Activated CD8-positive, alpha-beta T cell treated with anti-CD3 and anti-CD28 coated beads, Interleukin-2, amount 10 ng/mL, durations not matched to agents 7 days and 5 days (primary cell): ENCODE results near the gene PRKCSH. TPM values are rescaled to one million over a fixed set of nuclear protein-coding genes. Genes with fewer than 3 reads are reported as not detected.
A peak's percentile ranks its signal among the peaks of the same experiment; 100 is the strongest.

Source experiments
- ATAC-seq: fragments of 150-1000 bp; cut with Tn5 transposase; one replicate; pipeline ENCODE4 v1.10.0; 2021; ENCODE audit warnings: moderate library complexity
- CTCF ChIA-PET: fragments of 350-600 bp; sonication (Branson Sonifier 250); formaldehyde crosslinking; loops from one replicate; lab custom pipeline; 2021; ENCODE audit warnings: antibody characterized with exemption; lab: Charles Lee
- POLR2A ChIA-PET: fragments of 350-600 bp; sonication (Branson Sonifier 250); formaldehyde crosslinking; loops from one replicate; lab custom pipeline; 2021; ENCODE audit warnings: antibody characterized with exemption; lab: Charles Lee
- DNase-seq: peaks from one replicate; pipeline ENCODE4 v3.0.0-alpha.2; 2020
- H3K27ac Mint-ChIP-seq: one replicate; pipeline ENCODE4 v1.8.0; 2021; ENCODE audit warnings: mild to moderate bottlenecking, mixed read lengths
- H3K27me3 Mint-ChIP-seq: one replicate; pipeline ENCODE4 v1.8.0; 2021; ENCODE audit warnings: low read depth, mixed read lengths
- H3K36me3 Mint-ChIP-seq: one replicate; pipeline ENCODE4 v1.8.0; 2021; ENCODE audit warnings: low read depth, mixed read lengths
- H3K4me1 Mint-ChIP-seq: one replicate; pipeline ENCODE4 v1.8.0; 2021; ENCODE audit warnings: low read depth, mixed read lengths
- H3K4me3 Mint-ChIP-seq: one replicate; pipeline ENCODE4 v1.8.0; 2021; ENCODE audit warnings: mild to moderate bottlenecking, mixed read lengths
- H3K9me3 Mint-ChIP-seq: one replicate; pipeline ENCODE4 v1.8.0; 2022; ENCODE audit warnings: mixed read lengths; ENCODE audit not compliant: insufficient read depth
- total RNA-seq, 2 experiments: library from RNA; stranded (reverse); gene quantifications; one replicate each; pipeline ENCODE4 v1.2.3, GENCODE V29; 2021

Gene PRKCSH, protein sequence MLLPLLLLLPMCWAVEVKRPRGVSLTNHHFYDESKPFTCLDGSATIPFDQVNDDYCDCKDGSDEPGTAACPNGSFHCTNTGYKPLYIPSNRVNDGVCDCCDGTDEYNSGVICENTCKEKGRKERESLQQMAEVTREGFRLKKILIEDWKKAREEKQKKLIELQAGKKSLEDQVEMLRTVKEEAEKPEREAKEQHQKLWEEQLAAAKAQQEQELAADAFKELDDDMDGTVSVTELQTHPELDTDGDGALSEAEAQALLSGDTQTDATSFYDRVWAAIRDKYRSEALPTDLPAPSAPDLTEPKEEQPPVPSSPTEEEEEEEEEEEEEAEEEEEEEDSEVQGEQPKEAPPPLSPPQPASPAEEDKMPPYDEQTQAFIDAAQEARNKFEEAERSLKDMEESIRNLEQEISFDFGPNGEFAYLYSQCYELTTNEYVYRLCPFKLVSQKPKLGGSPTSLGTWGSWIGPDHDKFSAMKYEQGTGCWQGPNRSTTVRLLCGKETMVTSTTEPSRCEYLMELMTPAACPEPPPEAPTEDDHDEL
- total RNA-seq: 100 to 1,000 TPM; 285 to 302 TPM

DNA sequence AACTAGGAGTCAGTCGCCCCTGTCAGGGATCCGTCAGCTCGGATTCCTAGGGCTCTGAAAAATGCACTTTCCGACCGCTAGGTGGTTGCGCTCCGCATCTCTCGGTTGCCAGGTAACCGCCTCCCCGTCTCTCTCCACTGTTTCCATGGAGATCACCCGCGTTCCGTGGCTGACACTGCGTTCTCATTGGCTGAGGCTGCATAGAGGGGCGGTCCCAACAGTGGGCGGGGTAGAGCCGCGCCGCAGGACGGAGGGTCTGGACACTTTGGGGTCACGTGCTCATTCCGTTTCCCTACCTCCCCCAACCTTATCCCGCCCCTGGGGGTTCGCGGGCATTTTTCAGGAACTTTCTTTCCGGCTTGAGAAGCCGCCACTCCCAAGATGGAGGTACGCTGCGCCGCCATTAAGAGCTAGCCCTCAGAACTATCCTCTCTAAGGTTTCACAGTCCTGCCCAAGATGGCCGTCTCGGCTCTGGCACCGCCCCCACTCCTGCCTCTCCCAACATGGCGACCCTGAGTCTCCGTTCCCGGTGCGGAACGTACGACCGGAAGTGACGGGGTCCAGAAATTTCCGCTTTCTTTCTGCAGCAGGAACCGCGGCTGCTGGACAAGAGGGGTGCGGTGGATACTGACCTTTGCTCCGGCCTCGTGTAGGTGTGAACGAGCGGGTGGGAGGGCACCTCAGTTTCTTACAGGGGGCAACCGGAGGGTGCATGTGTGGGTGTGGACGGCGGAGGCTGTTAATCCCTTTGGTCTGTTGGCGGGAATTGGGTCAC, at the start of gene PRKCSH, which contains the start of gene ODAD3:
PRKCSH (plus strand) TSS at position 579 of the 776 bp plus-strand sequence. CDS start 483 bp downstream, outside the sequence.
ODAD3 (minus strand) TSS at position 65 of the 776 bp plus-strand sequence. CDS start 105 bp downstream, outside the sequence.
- Mint-ChIP-seq H3K36me3 (peaks cover 31% of the 10 kb centered on the region), H3K9me3 (no peaks in the 10 kb centered on the region), H3K27ac (peak within 1 kb of the TSS; percentile 100), H3K4me3 (peak within 1 kb of the TSS; percentile 100), H3K4me1 (peaks cover 19% of the 10 kb centered on the region), H3K27me3 (peaks cover 6% of the 10 kb centered on the region)
- ChIA-PET POLR2A (interaction anchor here (0.6 to 3.4 kb wide), 4 partner anchors 54 to 565 kb away, joined by 3 to 10 read pairs (median 3); partner anchors contain the start of genes SMARCA4 and SWSAP1), CTCF (interaction anchor here (0.6 to 1.4 kb wide), 18 partner anchors 9 to 153 kb away, joined by 3 to 19 read pairs (median 4); partner anchors contain the start of genes SWSAP1 and ZNF653)
- ATAC-seq (peak; percentile 96), DNase-seq (peak; percentile 100)

DNA sequence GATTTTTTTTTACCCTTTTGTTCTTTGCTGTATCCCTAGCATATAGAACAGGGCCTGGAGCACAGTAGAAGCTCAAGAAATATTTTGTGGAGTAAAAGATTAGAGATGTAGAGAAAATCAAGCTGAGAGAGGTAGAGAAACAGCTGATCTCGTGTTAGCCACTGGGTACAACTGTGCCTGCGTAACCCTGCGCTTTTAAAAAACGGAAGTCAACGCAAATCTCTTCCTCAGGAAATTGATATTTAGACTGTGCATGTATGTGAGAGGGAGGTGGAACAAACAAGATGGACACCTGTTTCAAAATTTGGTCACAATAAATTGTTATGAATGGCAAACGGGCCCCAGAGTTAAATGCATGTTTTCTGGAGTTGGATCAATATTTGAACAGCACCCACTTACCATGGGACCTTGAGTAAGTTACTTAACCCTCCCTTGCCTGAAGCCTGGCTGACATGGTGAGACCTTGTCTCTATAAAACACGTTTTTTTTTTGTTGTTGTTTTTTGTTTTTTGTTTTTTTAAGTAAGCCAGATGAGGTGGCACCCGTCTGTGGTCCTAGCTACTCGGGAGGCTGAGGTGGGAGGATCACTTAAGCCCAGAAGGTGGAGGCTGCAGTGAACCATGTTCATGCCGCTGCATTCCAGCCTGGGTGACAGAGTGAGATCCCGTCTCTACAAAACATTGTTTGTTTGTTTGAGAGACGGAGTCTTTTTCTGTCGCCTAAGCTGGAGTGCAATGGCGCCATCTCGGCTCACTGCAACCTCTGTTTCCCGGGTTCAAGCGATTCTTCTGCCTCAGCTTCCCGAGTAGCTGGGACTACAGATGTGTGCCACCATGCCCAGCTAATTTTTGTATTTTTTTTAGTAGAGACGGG, 48.0 kb upstream of the PRKCSH start:
- ChIA-PET CTCF (interaction anchor here (1.0 to 1.2 kb wide), 2 partner anchors 10 to 65 kb away, joined by 4 read pairs; no protein-coding TSS in a partner anchor), POLR2A (no interaction called here)
- H3K27me3 Mint-ChIP-seq: peaks cover 12% of the 10 kb centered on the region
- H3K27ac Mint-ChIP-seq: no peak overlapping the region
- H3K36me3 Mint-ChIP-seq: no peaks in the 10 kb centered on the region
- ATAC-seq: no peak
- H3K9me3 Mint-ChIP-seq: no peaks in the 10 kb centered on the region
- no peak overlapping the region for H3K4me3 Mint-ChIP-seq
- H3K4me1 Mint-ChIP-seq: peaks cover 14% of the 10 kb centered on the region
- DNase-seq: no peak

- no peaks in the 10 kb centered on the region for H3K9me3 Mint-ChIP-seq
- H3K27ac Mint-ChIP-seq: no peak overlapping the region
- ChIA-PET POLR2A (interaction anchor here (1.2 to 1.4 kb wide), 2 partner anchors 9 to 14 kb away, joined by 3 to 4 read pairs; no protein-coding TSS in a partner anchor), CTCF (interaction anchor here (0.6 to 2.7 kb wide), 3 partner anchors 9 to 96 kb away, joined by 3 to 19 read pairs (median 4); no protein-coding TSS in a partner anchor)
- no peaks in the 10 kb centered on the region for H3K36me3 Mint-ChIP-seq
- DNase-seq: no peak
- ATAC-seq: no peak
- no peak overlapping the region for H3K4me3 Mint-ChIP-seq
- peaks cover 10% of the 10 kb centered on the region for H3K27me3 Mint-ChIP-seq
- H3K4me1 Mint-ChIP-seq: peaks cover 9% of the 10 kb centered on the region
Measured at GRCh38 chr19:11390359-11390758, 45.1 kb upstream of the PRKCSH start.

GRCh38 chr19:11390933-11391680, 44.3 kb upstream of the PRKCSH start:
- Mint-ChIP-seq H3K36me3 (no peaks in the 10 kb centered on the region), H3K27me3 (peaks cover 10% of the 10 kb centered on the region), H3K4me1 (peaks cover 9% of the 10 kb centered on the region), H3K27ac (no peak overlapping the region), H3K9me3 (no peaks in the 10 kb centered on the region), H3K4me3 (no peak overlapping the region)
- POLR2A ChIA-PET: interaction anchor here (0.8 to 1.4 kb wide), 3 partner anchors 9 to 13 kb away, joined by 3 to 4 read pairs (median 3); no protein-coding TSS in a partner anchor
- DNase-seq (no peak), ATAC-seq (no peak)
- CTCF ChIA-PET: interaction anchor here (0.6 to 2.7 kb wide), 3 partner anchors 10 to 97 kb away, joined by 3 to 19 read pairs (median 4); no protein-coding TSS in a partner anchor

- ChIA-PET CTCF (interaction anchor here (3.5 kb wide), 1 partner anchor 16 kb away, joined by 10 read pairs; no protein-coding TSS in a partner anchor), POLR2A (interaction anchor here (1.1 kb wide), 1 partner anchor 22 kb away, joined by 3 read pairs; no protein-coding TSS in a partner anchor)
- H3K27ac Mint-ChIP-seq: no peak overlapping the region
- DNase-seq (no peak), ATAC-seq (no peak)
- H3K36me3 Mint-ChIP-seq: no peaks in the 10 kb centered on the region
- H3K27me3 Mint-ChIP-seq: peaks cover 10% of the 10 kb centered on the region
- H3K4me3 Mint-ChIP-seq: no peak overlapping the region
- peaks cover 3% of the 10 kb centered on the region for H3K4me1 Mint-ChIP-seq
- no peaks in the 10 kb centered on the region for H3K9me3 Mint-ChIP-seq
Measured at GRCh38 chr19:11397089-11397610, 38.3 kb upstream of the PRKCSH start.

DNA sequence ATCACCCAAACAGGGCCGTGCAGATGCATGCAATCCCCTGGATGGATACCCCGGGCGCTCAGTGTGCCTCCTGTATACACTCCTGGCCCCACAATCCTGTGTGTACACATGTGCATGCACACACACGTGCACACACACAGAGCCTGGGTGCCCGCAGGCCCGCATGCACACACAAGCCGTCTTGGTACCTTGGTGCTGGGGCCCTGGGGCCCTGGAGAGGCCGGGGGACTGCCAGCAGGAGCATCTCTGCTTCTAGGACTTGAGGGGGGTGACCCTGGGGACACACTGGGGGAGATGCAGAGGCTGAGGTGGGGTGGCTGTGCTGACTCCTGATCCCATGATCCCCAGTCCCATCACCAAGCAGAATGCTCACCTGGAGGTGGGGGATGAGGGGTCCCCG, 35.8 kb upstream of the PRKCSH start:
- no peak for ATAC-seq
- no peak overlapping the region for H3K4me3 Mint-ChIP-seq
- DNase-seq: no peak
- no peaks in the 10 kb centered on the region for H3K4me1 Mint-ChIP-seq
- H3K36me3 Mint-ChIP-seq: no peaks in the 10 kb centered on the region
- ChIA-PET POLR2A (interaction anchor here (0.6 kb wide), 1 partner anchor 119 kb away, joined by 7 read pairs; no protein-coding TSS in a partner anchor), CTCF (interaction anchor here (3.5 kb wide), 1 partner anchor 18 kb away, joined by 10 read pairs; no protein-coding TSS in a partner anchor)
- no peaks in the 10 kb centered on the region for H3K9me3 Mint-ChIP-seq
- peaks cover 4% of the 10 kb centered on the region for H3K27me3 Mint-ChIP-seq
- H3K27ac Mint-ChIP-seq: no peak overlapping the region

GRCh38 chr19:11400798-11401197, 34.6 kb upstream of the PRKCSH start:
- Mint-ChIP-seq H3K4me1 (no peaks in the 10 kb centered on the region), H3K4me3 (no peak overlapping the region), H3K36me3 (no peaks in the 10 kb centered on the region), H3K27me3 (no peaks in the 10 kb centered on the region), H3K27ac (no peak overlapping the region), H3K9me3 (no peaks in the 10 kb centered on the region)
- ATAC-seq (no peak), DNase-seq (no peak)
- CTCF ChIA-PET: interaction anchor here (1.1 to 3.5 kb wide), 3 partner anchors 17 to 107 kb away, joined by 3 to 10 read pairs (median 3); no protein-coding TSS in a partner anchor
- POLR2A ChIA-PET: no interaction called here

DNA sequence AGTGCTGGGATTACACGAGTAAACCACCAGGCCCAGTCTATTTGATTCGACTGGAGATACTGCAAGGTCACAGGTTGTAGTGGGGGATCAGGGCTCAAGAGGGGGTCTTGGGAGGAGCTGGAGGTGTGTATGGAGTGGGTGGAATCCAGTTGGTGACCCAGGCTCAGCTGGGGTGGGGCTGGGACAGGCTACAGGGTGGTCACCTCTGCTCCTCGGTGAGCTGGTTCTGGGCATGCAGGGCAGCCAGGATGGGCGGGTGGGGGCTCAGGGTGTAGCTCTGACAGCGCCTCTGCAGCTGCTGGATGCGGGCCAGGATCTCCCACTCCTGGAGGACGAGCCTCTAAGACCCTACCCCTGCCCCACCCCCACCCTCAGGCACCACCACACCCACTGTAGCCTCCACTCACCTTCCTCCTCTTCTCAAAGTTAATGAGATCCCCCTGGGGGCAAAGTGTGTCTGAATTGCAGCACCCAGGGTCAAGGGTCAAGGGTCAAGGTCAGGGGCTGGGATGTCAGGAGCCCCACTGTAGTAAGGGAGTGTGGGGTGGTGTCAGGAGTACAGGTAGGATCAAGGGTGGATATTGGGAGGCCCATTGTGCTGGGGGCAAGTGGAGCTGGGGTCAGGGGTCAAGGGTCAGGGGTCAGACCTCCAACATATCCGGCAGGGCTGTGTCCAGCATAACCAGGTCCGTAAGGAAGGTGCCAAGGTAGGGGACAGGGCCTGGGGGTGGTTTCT, 33.5 kb upstream of the PRKCSH start:
- Mint-ChIP-seq H3K4me1 (no peaks in the 10 kb centered on the region), H3K9me3 (no peaks in the 10 kb centered on the region), H3K4me3 (no peak overlapping the region), H3K36me3 (no peaks in the 10 kb centered on the region), H3K27ac (no peak overlapping the region), H3K27me3 (peaks cover 2% of the 10 kb centered on the region)
- DNase-seq (no peak), ATAC-seq (no peak)
- ChIA-PET CTCF (interaction anchor here (1.3 kb wide), 1 partner anchor 108 kb away, joined by 3 read pairs; no protein-coding TSS in a partner anchor), POLR2A (interaction anchor here (0.5 kb wide), 1 partner anchor 171 kb away, joined by 4 read pairs; no protein-coding TSS in a partner anchor)

DNA sequence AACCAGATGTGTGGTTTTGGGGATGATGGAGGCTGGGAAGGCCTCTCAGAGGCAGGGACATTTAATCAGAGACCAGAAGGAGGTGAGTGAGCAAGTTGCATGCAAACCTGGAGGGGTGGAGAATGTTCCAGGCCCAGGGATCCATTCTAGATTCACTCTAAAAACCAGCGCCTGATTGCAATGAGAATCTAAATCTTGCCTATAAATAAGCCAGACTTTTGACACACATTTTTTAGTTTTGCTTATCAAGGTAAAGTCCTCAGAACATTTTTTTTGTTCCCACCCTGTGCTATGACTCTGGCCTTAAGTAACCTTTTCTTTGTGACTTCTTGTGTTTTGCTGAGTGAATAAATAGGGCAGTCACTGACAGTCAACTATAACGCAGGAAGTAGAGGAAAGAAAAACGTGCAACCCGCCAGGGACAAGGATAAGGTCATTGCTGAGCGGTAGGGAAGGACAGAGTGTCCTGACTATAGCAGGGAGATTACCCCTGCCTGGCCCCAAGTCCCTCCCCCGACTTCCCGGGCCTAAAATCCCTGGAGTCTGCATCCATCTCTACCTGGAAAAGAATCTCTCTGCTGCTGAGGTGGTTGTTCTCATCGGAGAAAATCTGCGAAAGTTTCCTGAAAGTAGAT, 30.7 kb upstream of the PRKCSH start:
- POLR2A ChIA-PET: interaction anchor here (1.0 kb wide), 1 partner anchor 14 kb away, joined by 3 read pairs; no protein-coding TSS in a partner anchor
- no peak overlapping the region for H3K4me3 Mint-ChIP-seq

More for the DNA sequence above, 30.7 kb upstream of the PRKCSH start:
- Mint-ChIP-seq H3K36me3 (no peaks in the 10 kb centered on the region), H3K9me3 (no peaks in the 10 kb centered on the region), H3K4me1 (no peaks in the 10 kb centered on the region), H3K27ac (no peak overlapping the region), H3K27me3 (peaks cover 10% of the 10 kb centered on the region)
- CTCF ChIA-PET: interaction anchor here (1.0 kb wide), 1 partner anchor 24 kb away, joined by 4 read pairs; no protein-coding TSS in a partner anchor
- DNase-seq: no peak
- ATAC-seq: no peak
